K562 (cell line): ENCODE measurements around the gene STK11. TPM values are rescaled to one million over a fixed set of nuclear protein-coding genes. Genes with fewer than 3 reads are reported as not detected.
A peak's percentile ranks its signal among the peaks of the same experiment; 100 is the strongest.

Experiments
- ATAC-seq: fragments of 200-7000 bp; cut with Tn5 transposase; 3 replicates; pipeline ENCODE4 v1.9.1; 2020; ENCODE audit warnings: moderate library complexity
- BruUV-seq: library from RNA; stranded (reverse); fragments of 400-500 nt; replicated peaks from 2 replicates; lab custom pipeline; 2021; lab: Mats Ljungman, UMichigan
- CTCF ChIA-PET: fragments of 300-600 bp; formaldehyde crosslinking; extraction: SDS; loops from one replicate; lab custom pipeline; 2021; ENCODE audit warnings: low intra/inter-chr PET ratio; lab: Yijun Ruan, JAX
- POLR2A ChIA-PET: fragments of 300-600, 350-650 bp; sonication (Branson Sonifier 250); formaldehyde crosslinking; extraction: SDS; loops from one replicate; lab custom pipeline; 2021; ENCODE audit warnings: antibody characterized with exemption, inconsistent platforms; lab: Yijun Ruan, JAX
- DNase-seq, 4 experiments: peaks; one replicate each; pipeline versions ENCODE4 v3.0.0 to v3.0.0-alpha.2; 2011 to 2018; ENCODE audit warnings: low spot score in 3 of 4, mixed read lengths in 3 of 4; ENCODE audit errors: extremely low read depth in 1 of 4
- FAIRE-seq: peaks from 2 replicates; lab custom pipeline; 2011; peaks lifted over from hg19 to GRCh38; lab: Jason Lieb, UNC
- H2AFZ ChIP-seq: 2 replicates; pipeline ENCODE4 v1.6.0; 2011; ENCODE audit warnings: low read depth, low read length, control low read depth, inconsistent platforms
- H3K27ac ChIP-seq: fragments of 200-600 bp; 3 replicates; pipeline ENCODE4 v1.8.0; 2011; ENCODE audit warnings: low read depth, mild to moderate bottlenecking, control low read depth, inconsistent platforms, low read length, moderate library complexity, mixed read lengths; ENCODE audit errors: extremely low read depth
- H3K27me3 ChIP-seq, 2 experiments: fragments of 300-600 bp in 1 of 2; 2 replicates in 1 of 2; 3 replicates in 1 of 2; pipeline versions ENCODE4 v1.6.0 to v1.8.0; 2011; ENCODE audit warnings: inconsistent platforms in 2 of 2, low read length in 2 of 2, mild to moderate bottlenecking in 1 of 2, mixed read lengths in 1 of 2, moderate library complexity in 1 of 2; ENCODE audit not compliant: control insufficient read depth in 2 of 2, insufficient read depth in 2 of 2
- H3K36me3 ChIP-seq: fragments of 300-600 bp; 3 replicates; pipeline ENCODE4 v1.8.0; 2011; ENCODE audit warnings: mild to moderate bottlenecking, low read length, inconsistent platforms; ENCODE audit not compliant: control insufficient read depth, insufficient read depth
- H3K4me1 ChIP-seq, 2 experiments: fragments of 200-600 bp in 1 of 2; replicated peaks in 1 of 2; 2 replicates in 1 of 2; 3 replicates in 1 of 2; pipeline versions ENCODE4 v1.5.1 to v1.8.0; 2011; ENCODE audit warnings: inconsistent platforms in 2 of 2, low read length in 2 of 2, mild to moderate bottlenecking in 1 of 2, mixed read lengths in 1 of 2, moderate library complexity in 1 of 2; ENCODE audit not compliant: control insufficient read depth in 2 of 2, insufficient read depth in 2 of 2
- H3K4me2 ChIP-seq: 2 replicates; pipeline ENCODE4 v1.6.1; 2011; ENCODE audit warnings: low read length, control low read depth, inconsistent platforms, mixed read lengths; ENCODE audit not compliant: insufficient read depth
- H3K4me3 ChIP-seq: fragments of 200-600 bp; sonication (generic), shearing (Covaris generic); 2 replicates; pipeline ENCODE4 v1.5.1; 2016; ENCODE audit warnings: control low read depth, inconsistent platforms
- H3K79me2 ChIP-seq: fragments of 200-600 bp; 3 replicates; pipeline ENCODE4 v1.8.0; 2011; ENCODE audit warnings: low read length, inconsistent platforms; ENCODE audit not compliant: control insufficient read depth, insufficient read depth
- H3K9ac ChIP-seq, 2 experiments: 2 replicates each; pipeline versions ENCODE4 v1.6.0 to v1.6.1; 2011; ENCODE audit warnings: low read depth in 2 of 2, low read length in 2 of 2, control low read depth in 1 of 2, inconsistent platforms in 1 of 2, mild to moderate bottlenecking in 1 of 2, mixed read lengths in 1 of 2; ENCODE audit not compliant: insufficient read depth in 1 of 2
- H3K9me1 ChIP-seq: one replicate; pipeline ENCODE4 v1.6.0; 2011; ENCODE audit warnings: inconsistent platforms, mild to moderate bottlenecking, low read length, moderate library complexity; ENCODE audit not compliant: control insufficient read depth, insufficient read depth
- H3K9me3 ChIP-seq: replicated peaks from 2 replicates; pipeline ENCODE4 v1.5.1; 2011; ENCODE audit warnings: low read depth, low read length, inconsistent platforms; ENCODE audit not compliant: control insufficient read depth, insufficient read depth
- H4K20me1 ChIP-seq: replicated peaks from 2 replicates; pipeline ENCODE4 v1.6.1; 2011; ENCODE audit warnings: low read length, inconsistent platforms, mixed read lengths; ENCODE audit not compliant: control insufficient read depth, insufficient read depth
- CHD4 ChIP-seq: fragments of 200-600 bp; sonication (generic); IDR thresholded peaks from 3 replicates; pipeline ENCODE4 v1.6.1; 2012; ENCODE audit warnings: low read depth, mild to moderate bottlenecking, mixed read lengths, low read length, inconsistent platforms; ENCODE audit not compliant: insufficient read depth, insufficient replicate concordance, poor library complexity, severe bottlenecking
- HCFC1 ChIP-seq: IDR thresholded peaks from 2 replicates; pipeline ENCODE4 v1.6.1; 2012; ENCODE audit warnings: low read depth, low read length, improper control_type of control experiment
- JUNB ChIP-seq: fragments of 450-650 bp; formaldehyde crosslinking; conservative IDR thresholded peaks from 2 replicates; pipeline ENCODE4 v1.4.0; 2020; ENCODE audit warnings: mild to moderate bottlenecking
- MEF2A ChIP-seq: IDR thresholded peaks from 2 replicates; pipeline ENCODE4 v1.6.1; 2011; ENCODE audit warnings: low read depth, mild to moderate bottlenecking, low read length, moderate library complexity; ENCODE audit not compliant: control insufficient read depth
- MTA3 ChIP-seq: fragments of 450-650 bp; formaldehyde crosslinking; IDR thresholded peaks from 2 replicates; pipeline ENCODE4 v1.6.1; 2017; ENCODE audit warnings: mild to moderate bottlenecking, borderline replicate concordance
- POLR3A ChIP-seq: IDR thresholded peaks from 2 replicates; pipeline ENCODE4 v1.6.1; 2011; ENCODE audit warnings: borderline replicate concordance, mild to moderate bottlenecking, moderate library complexity; ENCODE audit not compliant: insufficient read length, insufficient read depth; ENCODE audit errors: extremely low read depth
- SMARCC2 ChIP-seq: fragments of 450-650 bp; IDR thresholded peaks from 2 replicates; pipeline ENCODE4 v1.6.1; 2017; ENCODE audit warnings: antibody characterized with exemption, moderate library complexity, mild to moderate bottlenecking, low read depth
- STAT5B ChIP-seq: fragments of 250-450 bp; sonication (Bioruptor Pico); IDR thresholded peaks from 2 replicates; pipeline ENCODE4 v1.8.0; 2021; ENCODE audit warnings: mild to moderate bottlenecking, inconsistent platforms
- U2AF1 ChIP-seq: fragments of 200-400 bp; formaldehyde crosslinking; optimal IDR thresholded peaks from 2 replicates; pipeline ENCODE3; 2017; ENCODE audit warnings: mild to moderate bottlenecking, low read depth, low read length, moderate library complexity
- ZBTB49 ChIP-seq: sonication (generic); formaldehyde crosslinking; IDR thresholded peaks from 2 replicates; pipeline ENCODE4 v1.8.0; 2022; ENCODE audit warnings: missing genetic modification reagents, mild to moderate bottlenecking, borderline replicate concordance
- ZFX ChIP-seq: sonication (generic); formaldehyde crosslinking; IDR thresholded peaks from 2 replicates; pipeline ENCODE4 v1.8.0; 2022; ENCODE audit warnings: mild to moderate bottlenecking, missing genetic modification reagents, moderate library complexity
- ZNF280B ChIP-seq: fragments of 250-450 bp; sonication (Bioruptor Pico); IDR thresholded peaks from 2 replicates; pipeline ENCODE4 v1.5.1; 2021; ENCODE audit warnings: mild to moderate bottlenecking
- ZNF766 ChIP-seq: fragments of 200-800 bp; sonication (Bioruptor generic); conservative IDR thresholded peaks from 2 replicates; pipeline ENCODE4 v1.6.1; 2016; ENCODE audit warnings: missing genetic modification characterization, missing compliant biosample characterization
- ZNF830 ChIP-seq: fragments of 250-450 bp; sonication (Bioruptor Pico); IDR thresholded peaks from 2 replicates; pipeline ENCODE4 v1.5.0; 2021; ENCODE audit warnings: mild to moderate bottlenecking
- WGBS: fragments of 100-300 bp; shearing (Covaris generic); methylation state at CpG from one replicate; pipeline ENCODE4 v1.1.6; 2016; ENCODE audit warnings: low coverage, mixed read lengths; ENCODE audit not compliant: insufficient coverage; ENCODE audit errors: missing lambda C conversion rate; 5-methylcytosine and 5-hydroxymethylcytosine counted together
- in situ Hi-C: fragments of 300-500 bp; cut with MboI; formaldehyde crosslinking; loops from 4 replicates; pipeline ENCODE4 v1.15.0; 2018; ENCODE audit warnings: inconsistent platforms, mixed read lengths
- intact Hi-C: fragments of 100-400 bp; cut with micrococcal nuclease; formaldehyde crosslinking; loops from 2 replicates; pipeline ENCODE4 v1.14.2; 2022
- polyA plus RNA-seq, 8 experiments: library from polyadenylated mRNA; depleted of rRNA in 4 of 8; stranded (reverse) in 5 of 8; unstranded in 3 of 8; fragments of >200 nt; fragmentation: Nextera tagmentation in 2 of 8; fragmentation: Illumina TruSeq in 1 of 8; extraction: Ambion mirVana in 2 of 8; extraction: Trizol in 1 of 8; gene quantifications; 2 replicates each; pipeline versions ENCODE4 v1.2.1 to v1.2.3, GENCODE V29; 2011 to 2014; ENCODE audit warnings: inconsistent platforms in 1 of 8, missing spikeins in 1 of 8
- total RNA-seq, 7 experiments: library from RNA; depleted of rRNA in 6 of 7; stranded (reverse); fragments of >200 nt in 6 of 7; fragmentation: Illumina TruSeq in 2 of 7; extraction: Trizol in 2 of 7; gene quantifications; 2 replicates each; pipeline versions ENCODE4 v1.2.1 to v1.2.3, GENCODE V29; 2011 to 2021; ENCODE audit warnings: low replicate concordance in 1 of 7

The STK11 gene
- total and polyA plus RNA-seq, 9 of the 15 experiments (the other 6 are each of a cell fraction or from before 2014, with no cell fraction given) = 0.15 to 96.5 (median 31.7) TPM

GRCh38 chr19:1247748-1248138, 42.2 kb downstream of the STK11 start (continued):
- TF ChIP-seq ZBTB49 (CRISPR knock-in tag) = 0 out of 2 replicates have a peak, but pooled peaks have one; percentile 25
- TF ChIP-seq, all 486 proteins: peak for 46

GRCh38 chr19:1248139-1248785, 42.7 kb downstream of the STK11 start, which contains the start of gene MIDN:
Gene MIDN, plus strand, starts transcription at chr19:1248583. Its CDS starts 1,714 bp downstream, at chr19:1250297.
- ChIA-PET POLR2A (interaction anchor here (0.6 to 1.0 kb wide), 3 partner anchors 21 to 24 kb away, joined by 4 read pairs; partner anchors contain the start of gene CIRBP), CTCF (interaction anchor here (0.8 to 2.0 kb wide), 2 partner anchors 19 to 26 kb away, joined by 3 to 11 read pairs; no protein-coding TSS in a partner anchor)
- Histone ChIP-seq H3K79me2 (peaks cover 62% of the 10 kb centered on the region), H3K27me3 (no peaks in the 10 kb centered on the region), H3K9me3 (no peaks in the 10 kb centered on the region), H2AFZ (peak within 1 kb of the TSS; percentile 90), H3K27ac (peak within 1 kb of the TSS; percentile 99), H3K4me3 (peak within 1 kb of the TSS; percentile 82), H3K9ac (peak within 1 kb of the TSS; percentile 89 to 95), H3K4me1 (peaks cover 38 to 95% of the 10 kb centered on the region in 2 experiments), H4K20me1 (0 out of 2 replicates have a peak, but pooled peaks cover 5% of the 10 kb centered on the region), H3K9me1 (peaks cover 4% of the 10 kb centered on the region), H3K36me3 (peaks cover 51% of the 10 kb centered on the region; the same call in 2 of the 3 replicates), H3K4me2 (peak within 1 kb of the TSS; percentile 73)
- FAIRE-seq = no peak
- intact Hi-C loops = loop anchor here (1.0 kb wide), 1 partner anchor 21 kb away; the partner anchor contains the start of gene CIRBP
- peak; percentile 62 for ATAC-seq
- peak; percentile 60 to 90 (median 76) for DNase-seq
- BruUV-seq = TSS peak; percentile 50
- WGBS = under 1% methylated on average over 31 of the region's 60 CpGs
- in situ Hi-C loops = loop anchor here (25.0 kb wide), 1 partner anchor 486 kb away; the partner anchor contains the start of gene MISP
- TF ChIP-seq ZNF280B (CRISPR knock-in tag) (no peak), U2AF1 (peak; percentile 16), MTA3 (peak; percentile 83), CHD4 (no peak), ZNF766 (CRISPR knock-in tag) (no peak; the same call in 1 of the 2 replicates), JUNB (no peak), HCFC1 (no peak; the same call in 1 of the 2 replicates), MEF2A (no peak), POLR3A (no peak), SMARCC2 (no peak), ZNF830 (CRISPR knock-in tag) (no peak), ZFX (peak; percentile 88), STAT5B (no peak)
